Ishikawa (cell line): ENCODE results near the gene THAP4.

Experiments used
- EP300 ChIP-seq: IDR thresholded peaks from 2 replicates; pipeline ENCODE4 v1.6.1; 2012; ENCODE audit warnings: borderline replicate concordance
- FOXM1 ChIP-seq: IDR thresholded peaks from 2 replicates; pipeline ENCODE4 v1.6.1; 2012; ENCODE audit warnings: low read depth, borderline replicate concordance

- TF ChIP-seq EP300 (no peak), FOXM1 (no peak)
These were observed 78.2 kb downstream of the THAP4 start, which contains the start of gene BOK for GRCh38 chr2:241558532-241559322.
